ENCODE measurements around the gene CDC37L1.

CDC37L1 gene

DNA sequence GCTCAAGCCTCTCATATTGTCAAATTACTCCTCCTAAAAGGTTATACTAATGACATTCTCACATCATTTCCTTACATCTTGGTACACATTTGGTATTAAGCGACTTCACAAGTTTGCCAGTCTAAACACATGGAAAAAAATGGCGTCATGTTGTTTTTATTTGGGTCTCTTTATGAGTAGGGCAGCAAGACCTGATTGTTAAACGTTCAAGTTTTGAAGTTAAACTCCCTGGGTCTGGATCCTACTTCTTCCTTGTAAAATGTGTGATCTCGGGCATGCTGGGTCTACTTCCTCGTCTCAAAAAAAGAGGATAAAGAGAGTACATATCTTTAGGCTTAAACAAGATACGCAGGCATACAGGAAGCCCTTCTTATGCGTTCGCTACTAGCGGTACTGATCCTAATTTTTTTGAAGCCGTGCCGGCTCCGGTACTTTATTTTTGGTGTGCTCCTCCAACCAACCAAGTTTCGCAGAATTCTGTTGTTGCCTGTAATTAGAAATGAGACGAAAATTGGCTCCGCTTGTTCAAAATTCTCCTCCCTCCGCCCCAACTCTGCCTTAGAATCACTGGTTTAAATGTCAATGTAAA lies 596 bp upstream of the CDC37L1 start:
- no peak for DNase-seq (ENCODE audit: low spot score)
- ChIA-PET POLR2A (ENCODE audit: low non-redundant PET) (no interaction called here), CTCF (interaction anchor here (1.3 kb wide), 1 partner anchor 12 kb away, joined by 6 read pairs; the partner anchor contains the start of gene SPATA6L)
- H3K27ac ChIP-seq = peak overlapping the region; percentile 92
- TF ChIP-seq, protein P1, sequence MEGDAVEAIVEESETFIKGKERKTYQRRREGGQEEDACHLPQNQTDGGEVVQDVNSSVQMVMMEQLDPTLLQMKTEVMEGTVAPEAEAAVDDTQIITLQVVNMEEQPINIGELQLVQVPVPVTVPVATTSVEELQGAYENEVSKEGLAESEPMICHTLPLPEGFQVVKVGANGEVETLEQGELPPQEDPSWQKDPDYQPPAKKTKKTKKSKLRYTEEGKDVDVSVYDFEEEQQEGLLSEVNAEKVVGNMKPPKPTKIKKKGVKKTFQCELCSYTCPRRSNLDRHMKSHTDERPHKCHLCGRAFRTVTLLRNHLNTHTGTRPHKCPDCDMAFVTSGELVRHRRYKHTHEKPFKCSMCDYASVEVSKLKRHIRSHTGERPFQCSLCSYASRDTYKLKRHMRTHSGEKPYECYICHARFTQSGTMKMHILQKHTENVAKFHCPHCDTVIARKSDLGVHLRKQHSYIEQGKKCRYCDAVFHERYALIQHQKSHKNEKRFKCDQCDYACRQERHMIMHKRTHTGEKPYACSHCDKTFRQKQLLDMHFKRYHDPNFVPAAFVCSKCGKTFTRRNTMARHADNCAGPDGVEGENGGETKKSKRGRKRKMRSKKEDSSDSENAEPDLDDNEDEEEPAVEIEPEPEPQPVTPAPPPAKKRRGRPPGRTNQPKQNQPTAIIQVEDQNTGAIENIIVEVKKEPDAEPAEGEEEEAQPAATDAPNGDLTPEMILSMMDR (conservative IDR thresholded peaks at IDR 0.05; ENCODE audit: low read depth) = no peak

DNA sequence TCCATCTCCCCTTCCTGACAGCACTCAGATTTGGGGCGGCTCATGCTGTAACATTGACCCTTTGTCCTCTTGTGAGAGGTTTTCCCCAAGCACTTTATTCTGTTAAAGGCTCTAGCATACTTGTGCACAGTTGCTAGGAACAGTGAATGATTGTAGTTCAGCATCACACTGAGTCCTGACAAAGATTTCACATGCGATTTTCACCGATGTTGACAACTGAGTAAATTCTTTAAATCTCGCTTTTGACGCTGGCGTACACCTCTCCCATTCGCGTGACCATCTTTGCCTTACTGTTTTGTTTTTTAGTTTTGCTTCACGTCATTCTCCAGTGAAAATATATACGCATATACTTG lies 780 bp downstream of the CDC37L1 start:
- TF ChIP-seq, protein P1 (conservative IDR thresholded peaks at IDR 0.05; ENCODE audit: low read depth) = no peak
- CTCF ChIA-PET = interaction anchor here (0.6 to 1.3 kb wide), 4 partner anchors 14 to 494 kb away, joined by 3 to 6 read pairs (median 4); partner anchors contain the start of gene SPATA6L
- peak overlapping the region; percentile 92 for H3K27ac ChIP-seq
- DNase-seq (ENCODE audit: low spot score) = no peak
- POLR2A ChIA-PET (ENCODE audit: low non-redundant PET) = no interaction called here

DNA sequence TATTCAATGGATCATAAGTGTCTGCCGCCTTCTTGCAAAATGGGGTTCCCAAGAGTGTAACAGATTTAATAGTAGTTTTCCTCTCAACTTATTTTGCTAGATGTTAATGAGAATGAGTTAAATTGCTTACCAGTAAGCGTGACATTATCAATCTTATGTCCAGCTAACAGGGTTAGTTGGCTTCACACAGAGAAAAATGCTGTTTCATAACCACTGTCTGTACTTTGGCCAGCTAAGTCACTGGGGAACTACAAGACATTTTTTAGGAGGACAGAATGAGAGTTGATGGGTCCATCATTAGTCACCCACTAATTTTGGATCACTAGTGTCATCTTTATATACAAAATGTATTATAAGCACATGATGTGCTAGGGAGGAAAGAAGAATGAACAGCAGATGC lies 1.4 kb downstream of the CDC37L1 start:
- TF ChIP-seq, protein P1 (conservative IDR thresholded peaks at IDR 0.05; ENCODE audit: low read depth) = no peak
- no peak overlapping the region for H3K27ac ChIP-seq
- DNase-seq (ENCODE audit: low spot score) = no peak
- ChIA-PET CTCF (interaction anchor here (0.6 to 0.7 kb wide), 3 partner anchors 46 to 494 kb away, joined by 3 to 4 read pairs (median 3); no protein-coding TSS in a partner anchor), POLR2A (ENCODE audit: low non-redundant PET) (no interaction called here)

DNA sequence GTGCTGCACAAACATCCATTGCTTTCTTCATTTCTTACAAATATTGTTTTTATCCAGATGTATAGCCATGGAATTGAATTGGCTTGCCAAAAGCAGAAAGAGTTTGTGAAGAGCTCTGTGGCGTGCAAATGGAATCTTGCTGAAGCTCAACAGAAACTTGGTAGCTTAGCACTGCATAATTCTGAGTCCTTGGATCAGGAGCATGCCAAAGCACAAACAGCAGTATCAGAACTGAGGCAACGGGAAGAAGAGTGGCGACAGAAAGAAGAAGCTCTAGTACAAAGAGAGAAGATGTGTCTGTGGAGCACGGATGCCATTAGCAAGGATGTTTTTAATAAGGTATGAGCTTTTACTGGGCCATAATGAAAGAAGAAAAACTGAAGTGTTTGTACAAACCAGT lies 5.5 kb downstream of the CDC37L1 start:
- DNase-seq (ENCODE audit: low spot score) = no peak
- TF ChIP-seq, protein P1 (conservative IDR thresholded peaks at IDR 0.05; ENCODE audit: low read depth) = no peak
- CTCF ChIA-PET = no interaction called here
- POLR2A ChIA-PET (ENCODE audit: low non-redundant PET) = no interaction called here
- no peak overlapping the region for H3K27ac ChIP-seq

DNA sequence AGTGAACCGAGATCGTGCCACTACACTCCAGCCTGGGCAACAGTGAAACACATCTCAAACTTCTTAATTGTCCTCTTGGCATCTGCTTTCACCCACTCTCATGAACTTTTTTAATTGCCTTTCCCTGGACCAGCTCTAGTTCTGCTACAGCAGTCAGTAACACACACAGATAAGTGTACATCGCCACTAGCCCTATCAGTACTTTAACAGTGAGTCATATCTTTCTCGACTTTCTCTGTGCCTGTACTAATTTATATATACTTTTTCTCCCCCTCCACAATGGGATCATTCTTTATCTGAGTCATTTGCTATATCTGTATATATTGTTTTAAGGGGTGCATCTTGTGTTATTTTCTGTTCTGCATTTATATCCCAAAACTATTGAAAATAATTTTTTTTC lies 6.7 kb downstream of the CDC37L1 start:
- no peak for DNase-seq (ENCODE audit: low spot score)
- ChIA-PET CTCF (no interaction called here), POLR2A (ENCODE audit: low non-redundant PET) (no interaction called here)
- H3K27ac ChIP-seq = no peak overlapping the region
- TF ChIP-seq, protein P1 (conservative IDR thresholded peaks at IDR 0.05; ENCODE audit: low read depth) = no peak

DNA sequence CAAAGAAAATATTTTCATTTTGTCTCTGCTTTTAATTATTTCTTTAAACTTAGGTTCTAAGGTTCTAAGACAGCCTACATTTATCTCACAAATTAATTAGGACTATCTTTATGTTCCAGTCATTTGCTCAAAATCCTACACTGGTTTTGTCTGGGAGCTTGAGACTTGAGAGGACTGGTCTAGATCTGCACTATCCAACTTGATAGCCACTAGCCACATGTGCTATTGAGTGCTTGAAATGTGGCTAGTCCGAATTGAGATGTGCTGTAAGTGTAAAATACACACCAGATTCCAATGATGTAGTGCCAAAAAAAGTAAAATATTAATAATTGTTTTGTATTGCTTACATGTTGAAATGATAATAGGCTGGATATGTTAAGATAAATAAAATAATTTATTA lies 7.2 kb downstream of the CDC37L1 start:
- POLR2A ChIA-PET (ENCODE audit: low non-redundant PET) = no interaction called here

More for the DNA sequence above, 7.2 kb downstream of the CDC37L1 start:
- TF ChIP-seq, protein P1 (conservative IDR thresholded peaks at IDR 0.05; ENCODE audit: low read depth) = no peak
- no peak overlapping the region for H3K27ac ChIP-seq
- CTCF ChIA-PET = no interaction called here
- no peak for DNase-seq (ENCODE audit: low spot score)
